ENCODE measurements around the gene C11orf24. TPM values are rescaled to one million over a fixed set of nuclear protein-coding genes. Genes with fewer than 3 reads are reported as not detected.
"Not testable (repeated sequence)": the region's sequence is repeated elsewhere in the genome, so short reads cannot be mapped to it uniquely, and the experiment has no call there.

C11orf24 gene
- total RNA-seq, 1 experiment from 2014 or later: 53.7 TPM

GRCh38 chr11:68251765-68252164 is 20.0 kb downstream of the C11orf24 start:
- TF ChIP-seq, protein P1, sequence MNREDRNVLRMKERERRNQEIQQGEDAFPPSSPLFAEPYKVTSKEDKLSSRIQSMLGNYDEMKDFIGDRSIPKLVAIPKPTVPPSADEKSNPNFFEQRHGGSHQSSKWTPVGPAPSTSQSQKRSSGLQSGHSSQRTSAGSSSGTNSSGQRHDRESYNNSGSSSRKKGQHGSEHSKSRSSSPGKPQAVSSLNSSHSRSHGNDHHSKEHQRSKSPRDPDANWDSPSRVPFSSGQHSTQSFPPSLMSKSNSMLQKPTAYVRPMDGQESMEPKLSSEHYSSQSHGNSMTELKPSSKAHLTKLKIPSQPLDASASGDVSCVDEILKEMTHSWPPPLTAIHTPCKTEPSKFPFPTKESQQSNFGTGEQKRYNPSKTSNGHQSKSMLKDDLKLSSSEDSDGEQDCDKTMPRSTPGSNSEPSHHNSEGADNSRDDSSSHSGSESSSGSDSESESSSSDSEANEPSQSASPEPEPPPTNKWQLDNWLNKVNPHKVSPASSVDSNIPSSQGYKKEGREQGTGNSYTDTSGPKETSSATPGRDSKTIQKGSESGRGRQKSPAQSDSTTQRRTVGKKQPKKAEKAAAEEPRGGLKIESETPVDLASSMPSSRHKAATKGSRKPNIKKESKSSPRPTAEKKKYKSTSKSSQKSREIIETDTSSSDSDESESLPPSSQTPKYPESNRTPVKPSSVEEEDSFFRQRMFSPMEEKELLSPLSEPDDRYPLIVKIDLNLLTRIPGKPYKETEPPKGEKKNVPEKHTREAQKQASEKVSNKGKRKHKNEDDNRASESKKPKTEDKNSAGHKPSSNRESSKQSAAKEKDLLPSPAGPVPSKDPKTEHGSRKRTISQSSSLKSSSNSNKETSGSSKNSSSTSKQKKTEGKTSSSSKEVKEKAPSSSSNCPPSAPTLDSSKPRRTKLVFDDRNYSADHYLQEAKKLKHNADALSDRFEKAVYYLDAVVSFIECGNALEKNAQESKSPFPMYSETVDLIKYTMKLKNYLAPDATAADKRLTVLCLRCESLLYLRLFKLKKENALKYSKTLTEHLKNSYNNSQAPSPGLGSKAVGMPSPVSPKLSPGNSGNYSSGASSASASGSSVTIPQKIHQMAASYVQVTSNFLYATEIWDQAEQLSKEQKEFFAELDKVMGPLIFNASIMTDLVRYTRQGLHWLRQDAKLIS (CRISPR knock-in tag; IDR thresholded peaks at IDR 0.05; ENCODE audit: borderline replicate concordance): no peak
- TF ChIP-seq NR1H2 (CRISPR knock-in tag; IDR thresholded peaks at IDR 0.05): no peak
- no peak for TF ChIP-seq FOXP1 (CRISPR knock-in tag; IDR thresholded peaks at IDR 0.05; ENCODE audit: borderline replicate concordance)
- no peak for TF ChIP-seq RORB (CRISPR knock-in tag; IDR thresholded peaks at IDR 0.05)
- TF ChIP-seq USF2 (CRISPR knock-in tag; IDR thresholded peaks at IDR 0.05): no peak
- TF ChIP-seq, protein P2, sequence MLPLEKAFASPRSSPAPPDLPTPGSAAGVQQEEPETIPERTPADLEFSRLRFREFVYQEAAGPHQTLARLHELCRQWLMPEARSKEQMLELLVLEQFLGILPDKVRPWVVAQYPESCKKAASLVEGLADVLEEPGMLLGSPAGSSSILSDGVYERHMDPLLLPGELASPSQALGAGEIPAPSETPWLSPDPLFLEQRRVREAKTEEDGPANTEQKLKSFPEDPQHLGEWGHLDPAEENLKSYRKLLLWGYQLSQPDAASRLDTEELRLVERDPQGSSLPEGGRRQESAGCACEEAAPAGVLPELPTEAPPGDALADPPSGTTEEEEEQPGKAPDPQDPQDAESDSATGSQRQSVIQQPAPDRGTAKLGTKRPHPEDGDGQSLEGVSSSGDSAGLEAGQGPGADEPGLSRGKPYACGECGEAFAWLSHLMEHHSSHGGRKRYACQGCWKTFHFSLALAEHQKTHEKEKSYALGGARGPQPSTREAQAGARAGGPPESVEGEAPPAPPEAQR (CRISPR knock-in tag; IDR thresholded peaks at IDR 0.05): no peak
- TF ChIP-seq, protein P3, sequence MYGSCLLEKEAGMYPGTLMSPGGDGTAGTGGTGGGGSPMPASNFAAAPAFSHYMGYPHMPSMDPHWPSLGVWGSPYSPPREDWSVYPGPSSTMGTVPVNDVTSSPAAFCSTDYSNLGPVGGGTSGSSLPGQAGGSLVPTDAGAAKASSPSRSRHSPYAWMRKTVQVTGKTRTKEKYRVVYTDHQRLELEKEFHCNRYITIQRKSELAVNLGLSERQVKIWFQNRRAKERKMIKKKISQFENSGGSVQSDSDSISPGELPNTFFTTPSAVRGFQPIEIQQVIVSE (CRISPR knock-in tag; IDR thresholded peaks at IDR 0.05; ENCODE audit: borderline replicate concordance): no peak
- TF ChIP-seq, protein P4, sequence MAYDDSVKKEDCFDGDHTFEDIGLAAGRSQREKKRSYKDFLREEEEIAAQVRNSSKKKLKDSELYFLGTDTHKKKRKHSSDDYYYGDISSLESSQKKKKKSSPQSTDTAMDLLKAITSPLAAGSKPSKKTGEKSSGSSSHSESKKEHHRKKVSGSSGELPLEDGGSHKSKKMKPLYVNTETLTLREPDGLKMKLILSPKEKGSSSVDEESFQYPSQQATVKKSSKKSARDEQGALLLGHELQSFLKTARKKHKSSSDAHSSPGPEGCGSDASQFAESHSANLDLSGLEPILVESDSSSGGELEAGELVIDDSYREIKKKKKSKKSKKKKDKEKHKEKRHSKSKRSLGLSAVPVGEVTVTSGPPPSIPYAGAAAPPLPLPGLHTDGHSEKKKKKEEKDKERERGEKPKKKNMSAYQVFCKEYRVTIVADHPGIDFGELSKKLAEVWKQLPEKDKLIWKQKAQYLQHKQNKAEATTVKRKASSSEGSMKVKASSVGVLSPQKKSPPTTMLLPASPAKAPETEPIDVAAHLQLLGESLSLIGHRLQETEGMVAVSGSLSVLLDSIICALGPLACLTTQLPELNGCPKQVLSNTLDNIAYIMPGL (CRISPR knock-in tag; IDR thresholded peaks at IDR 0.05): no peak
- TF ChIP-seq GTF2I (CRISPR knock-in tag; conservative IDR thresholded peaks at IDR 0.05): no peak
- TF ChIP-seq CBFB (CRISPR knock-in tag; IDR thresholded peaks at IDR 0.05; ENCODE audit: low read depth): no peak
- no peak for TF ChIP-seq ATF2 (CRISPR knock-in tag; IDR thresholded peaks at IDR 0.05; ENCODE audit: borderline replicate concordance, low read depth)
- TF ChIP-seq ESRRA (CRISPR knock-in tag; IDR thresholded peaks at IDR 0.05; ENCODE audit: borderline replicate concordance): no peak
- TF ChIP-seq, protein P5, sequence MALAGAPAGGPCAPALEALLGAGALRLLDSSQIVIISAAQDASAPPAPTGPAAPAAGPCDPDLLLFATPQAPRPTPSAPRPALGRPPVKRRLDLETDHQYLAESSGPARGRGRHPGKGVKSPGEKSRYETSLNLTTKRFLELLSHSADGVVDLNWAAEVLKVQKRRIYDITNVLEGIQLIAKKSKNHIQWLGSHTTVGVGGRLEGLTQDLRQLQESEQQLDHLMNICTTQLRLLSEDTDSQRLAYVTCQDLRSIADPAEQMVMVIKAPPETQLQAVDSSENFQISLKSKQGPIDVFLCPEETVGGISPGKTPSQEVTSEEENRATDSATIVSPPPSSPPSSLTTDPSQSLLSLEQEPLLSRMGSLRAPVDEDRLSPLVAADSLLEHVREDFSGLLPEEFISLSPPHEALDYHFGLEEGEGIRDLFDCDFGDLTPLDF (CRISPR knock-in tag; IDR thresholded peaks at IDR 0.05): no peak
- no peak for TF ChIP-seq MAX (CRISPR knock-in tag; IDR thresholded peaks at IDR 0.05)
- TF ChIP-seq TEAD1 (CRISPR knock-in tag; IDR thresholded peaks at IDR 0.05): no peak
- Mint-ChIP-seq H3K9me3 (peaks cover 19% of the 10 kb centered on the region), H3K27ac (no peak overlapping the region), H3K36me3 (no peaks in the 10 kb centered on the region), H3K4me1 (peaks cover 8% of the 10 kb centered on the region), H3K4me3 (no peak overlapping the region), H3K27me3 (ENCODE audit: low read depth) (peaks cover 1% of the 10 kb centered on the region; the same call in 1 of the 2 replicates)
- DNase-seq (ENCODE audit: low spot score): no peak
- no peak for ATAC-seq
- ChIA-PET POLR2A (no interaction called here), CTCF (interaction anchor here (1.2 to 2.4 kb wide), 2 partner anchors 46 to 638 kb away, joined by 3 to 10 read pairs; no protein-coding TSS in a partner anchor)

GRCh38 chr11:68244912-68245311 is 26.9 kb downstream of the C11orf24 start:
- H3K4me3 Mint-ChIP-seq; POLR2A ChIA-PET; DNase-seq (ENCODE audit: low spot score); H3K36me3 Mint-ChIP-seq; ATAC-seq; H3K4me1 Mint-ChIP-seq; CTCF ChIA-PET; H3K27me3 Mint-ChIP-seq (ENCODE audit: low read depth); H3K27ac Mint-ChIP-seq: not testable (repeated sequence)
- peaks cover 13% of the 10 kb centered on the region for H3K9me3 Mint-ChIP-seq

All from WTC11 (cell line).